Spinal cord (tissue), 10 donors: Measurements from ENCODE around the gene SLC46A1. TPM values are rescaled to one million over a fixed set of nuclear protein-coding genes. Genes with fewer than 3 reads are reported as not detected.

Source experiments
- DNase-seq, 6 donors: peaks; one replicate each; pipeline versions ENCODE4 v3.0.0 to v3.0.0-alpha.2; 2013 to 2015; ENCODE audit warnings: low spot score in 6 of 6, low read depth in 4 of 6
- H3K27ac ChIP-seq: one replicate; pipeline ENCODE4 v1.5.1; 2013; ENCODE audit warnings: low read depth, low read length, control low read depth
- H3K27me3 ChIP-seq: one replicate; pipeline ENCODE4 v1.6.1; 2013; ENCODE audit warnings: low read length; ENCODE audit not compliant: control insufficient read depth, insufficient read depth
- H3K36me3 ChIP-seq: one replicate; pipeline ENCODE4 v1.6.1; 2013; ENCODE audit warnings: low read length; ENCODE audit not compliant: control insufficient read depth, insufficient read depth
- H3K4me1 ChIP-seq: one replicate; pipeline ENCODE4 v1.6.1; 2013; ENCODE audit warnings: low read length; ENCODE audit not compliant: control insufficient read depth, insufficient read depth
- H3K4me3 ChIP-seq: one replicate; pipeline ENCODE4 v1.5.1; 2013; ENCODE audit warnings: low read depth, low read length, control low read depth
- H3K9me3 ChIP-seq: one replicate; pipeline ENCODE4 v1.6.1; 2013; ENCODE audit warnings: low read length; ENCODE audit not compliant: control insufficient read depth, insufficient read depth
- WGBS: methylation state at CpG from one replicate; pipeline ENCODE4 v1.1.5; 2013; ENCODE audit warnings: missing lambda C conversion rate; ENCODE audit not compliant: insufficient coverage; 5-methylcytosine and 5-hydroxymethylcytosine counted together
- polyA plus RNA-seq, 2 donors: library from polyadenylated mRNA; unstranded; fragments of 120-200 nt; gene quantifications; one replicate each; pipeline ENCODE4 v1.2.1, GENCODE V29; 2013; ENCODE audit not compliant: insufficient read length in 2 of 2
- total RNA-seq, 2 donors: library from RNA; depleted of rRNA in 1 of 2; stranded (reverse); fragments of 120-200 nt in 1 of 2; fragments of >200 nt in 1 of 2; gene quantifications; one replicate each; pipeline versions ENCODE4 v1.2.3 to v1.2.4, GENCODE V29; 2013 to 2014
- donor health status: healthy.

The SLC46A1 gene
- total and polyA plus RNA-seq, 4 donors = 10.2 to 32.5 (median 22.0) TPM

DNA sequence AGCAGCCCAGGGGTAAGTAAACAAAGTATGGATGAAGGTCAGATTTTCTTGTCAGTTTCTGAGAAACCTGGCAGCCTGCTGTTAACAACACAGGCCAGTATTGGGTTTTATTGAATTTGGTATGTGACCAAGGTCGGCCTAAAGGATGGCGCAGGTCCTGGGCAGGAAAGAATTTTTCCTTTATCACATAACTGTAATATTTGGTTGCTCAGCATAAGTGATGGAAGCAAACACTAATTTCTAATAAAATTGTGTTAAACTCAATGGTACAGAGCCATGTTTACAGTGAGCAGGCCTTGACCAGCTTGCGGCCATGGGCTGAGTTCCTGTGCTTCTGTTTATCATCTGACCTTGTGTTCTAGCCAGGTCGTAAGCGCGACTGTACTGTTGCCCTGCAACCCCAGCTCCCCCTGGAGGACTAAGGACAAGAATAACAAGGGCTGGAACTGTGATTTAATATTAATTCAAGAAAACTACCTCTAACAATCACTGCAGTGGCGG lies 59.2 kb downstream of the SLC46A1 start:
- Histone ChIP-seq H3K27me3 (no peaks in the 10 kb centered on the region), H3K9me3 (no peaks in the 10 kb centered on the region), H3K4me3 (no peak overlapping the region), H3K4me1 (peaks cover 5% of the 10 kb centered on the region), H3K36me3 (peaks cover 87% of the 10 kb centered on the region), H3K27ac (no peak overlapping the region)
- no peak for DNase-seq
- WGBS = 80% methylated on average over 1 of the region's 7 CpGs

DNA sequence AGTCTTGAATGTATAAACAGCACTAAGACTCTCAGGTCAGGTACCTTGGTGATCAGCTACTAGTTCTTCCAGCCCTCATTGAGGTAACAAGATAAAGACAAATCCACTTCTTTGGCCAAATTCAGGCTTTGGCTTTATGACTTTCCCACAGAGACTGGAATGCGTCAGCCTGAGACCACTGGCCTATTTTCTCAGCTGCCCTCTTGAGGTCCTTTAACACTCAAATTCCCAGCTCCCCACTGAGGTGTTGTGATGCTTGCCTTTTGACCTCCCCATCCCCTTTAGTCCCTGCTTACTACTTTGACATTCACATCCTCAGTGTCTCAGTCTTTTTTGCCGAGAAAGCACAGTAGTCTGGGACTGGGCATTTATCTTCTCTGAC lies 59.8 kb downstream of the SLC46A1 start:
- H3K27ac ChIP-seq = peak overlapping the region; percentile 4
- DNase-seq = no peak
- WGBS = 20% methylated on average over 1 of the region's 2 CpGs
- no peak overlapping the region for H3K4me3 ChIP-seq
- no peaks in the 10 kb centered on the region for H3K9me3 ChIP-seq
- H3K36me3 ChIP-seq = peaks cover 87% of the 10 kb centered on the region
- peaks cover 5% of the 10 kb centered on the region for H3K4me1 ChIP-seq
- no peaks in the 10 kb centered on the region for H3K27me3 ChIP-seq

DNA sequence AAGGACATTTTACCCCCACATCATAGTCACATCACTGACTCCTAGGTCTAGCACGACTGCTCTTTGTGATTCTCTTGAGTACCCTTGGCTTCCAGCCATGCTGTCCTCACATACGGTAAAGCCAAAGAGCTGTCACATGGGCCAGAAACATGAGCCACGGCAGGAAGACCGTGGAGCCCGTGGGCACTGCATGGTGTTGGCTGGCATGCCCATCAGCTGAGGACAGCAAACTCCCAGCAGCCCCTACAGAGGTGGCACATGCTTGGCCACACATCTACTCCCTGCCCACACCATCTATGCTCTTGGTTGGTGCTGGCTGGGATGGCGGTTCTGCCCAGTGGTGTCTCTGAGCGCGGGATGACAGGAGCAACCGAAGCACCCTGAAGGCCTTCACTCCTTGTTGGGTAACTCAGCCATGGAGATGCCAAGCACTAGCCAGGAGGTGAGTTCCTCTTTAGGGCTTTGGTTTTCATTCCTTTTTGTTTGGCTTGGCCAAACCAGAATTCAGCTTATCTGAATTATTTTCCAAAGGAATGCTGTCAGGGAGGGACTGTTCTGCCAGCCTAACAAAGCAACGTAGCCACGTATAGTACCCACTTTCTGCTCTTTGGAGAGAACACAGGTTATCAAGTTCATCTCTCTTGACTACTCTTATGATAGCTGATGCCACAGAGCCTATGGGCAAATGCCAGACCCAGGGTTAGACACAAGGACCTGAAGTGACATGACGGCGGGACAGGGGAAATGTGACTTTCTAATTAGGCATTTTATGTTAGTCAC lies 60.4 kb downstream of the SLC46A1 start:
- Histone ChIP-seq H3K36me3 (peaks cover 87% of the 10 kb centered on the region), H3K9me3 (no peaks in the 10 kb centered on the region), H3K27me3 (no peaks in the 10 kb centered on the region), H3K4me3 (no peak overlapping the region), H3K27ac (peak overlapping the region; percentile 4), H3K4me1 (peaks cover 5% of the 10 kb centered on the region)
- peak in 1 of 6 donors; percentile 37 for DNase-seq
- 70% methylated on average over 12 of the region's 13 CpGs for WGBS

Other genes starting within 250 kb of the SLC46A1 start
- 10 to 100 TPM; 45.6 to 53.8 TPM for gene TMEM97, start 87.0 kb downstream of the SLC46A1 start, total RNA-seq
- gene TMEM97, start 87.0 kb downstream of the SLC46A1 start, polyA plus RNA-seq = 10 to 100 TPM; 56.4 to 56.9 TPM
- 10 to 100 TPM; 44.6 to 67.9 TPM for gene IFT20, start 70.7 kb downstream of the SLC46A1 start, total RNA-seq
- gene IFT20, start 70.7 kb downstream of the SLC46A1 start, polyA plus RNA-seq = 10 to 100 TPM; 64.1 to 84.1 TPM
- 10 to 100 TPM; 25.1 to 48.5 TPM for gene TNFAIP1, start 70.5 kb downstream of the SLC46A1 start, total RNA-seq
- gene TNFAIP1, start 70.5 kb downstream of the SLC46A1 start, polyA plus RNA-seq = 10 to 100 TPM; 54.7 to 56.0 TPM
- 10 to 100 TPM; 40.3 to 84.4 TPM for gene POLDIP2, start 48.7 kb downstream of the SLC46A1 start, total RNA-seq
- 10 to 100 TPM; 87.2 to 89.1 TPM for gene POLDIP2, start 48.7 kb downstream of the SLC46A1 start, polyA plus RNA-seq
- not detected for gene SEBOX, start 41.0 kb downstream of the SLC46A1 start, total RNA-seq
- gene SEBOX, start 41.0 kb downstream of the SLC46A1 start, polyA plus RNA-seq = under 1 TPM in 1 of 2 donors, not detected in 1; 0.32 TPM
- 1 to 10 TPM in 1 of 2 donors, under 1 TPM in 1; 0.40 to 3.0 TPM for gene VTN, start 35.9 kb downstream of the SLC46A1 start, total RNA-seq
- 1 to 10 TPM; 2.1 to 2.9 TPM for gene VTN, start 35.9 kb downstream of the SLC46A1 start, polyA plus RNA-seq
- 10 to 100 TPM; 13.1 to 17.0 TPM for gene SARM1, start 34.5 kb downstream of the SLC46A1 start, total RNA-seq
- gene SARM1, start 34.5 kb downstream of the SLC46A1 start, polyA plus RNA-seq = 10 to 100 TPM; 51.5 to 52.0 TPM
- under 1 TPM in 1 of 2 donors, not detected in 1; 0.06 TPM for gene SLC13A2, start 67.4 kb upstream of the SLC46A1 start, total RNA-seq
- gene SLC13A2, start 67.4 kb upstream of the SLC46A1 start, polyA plus RNA-seq = under 1 TPM; 0.10 to 0.27 TPM
- not detected for gene FOXN1, start 100.1 kb upstream of the SLC46A1 start, total RNA-seq
- gene FOXN1, start 100.1 kb upstream of the SLC46A1 start, polyA plus RNA-seq = not detected
- 10 to 100 TPM; 33.1 to 58.9 TPM for gene UNC119, start 146.4 kb upstream of the SLC46A1 start, total RNA-seq
- 10 to 100 TPM; 79.0 to 85.8 TPM for gene UNC119, start 146.4 kb upstream of the SLC46A1 start, polyA plus RNA-seq
- 10 to 100 TPM; 34.3 to 40.4 TPM for gene PIGS, start 165.3 kb upstream of the SLC46A1 start, total RNA-seq
- 10 to 100 TPM; 53.6 to 57.5 TPM for gene PIGS, start 165.3 kb upstream of the SLC46A1 start, polyA plus RNA-seq
- 100 to 1,000 TPM; 217 to 674 TPM for gene ALDOC, start 170.7 kb upstream of the SLC46A1 start, total RNA-seq
- gene ALDOC, start 170.7 kb upstream of the SLC46A1 start, polyA plus RNA-seq = 100 to 1,000 TPM; 578 to 619 TPM
- gene SPAG5, start 192.8 kb upstream of the SLC46A1 start, total RNA-seq = 10 to 100 TPM; 14.1 to 24.8 TPM
- gene SPAG5, start 192.8 kb upstream of the SLC46A1 start, polyA plus RNA-seq = 10 to 100 TPM; 26.7 to 32.0 TPM
- 10 to 100 TPM; 12.4 to 13.7 TPM for gene RSKR, start 208.0 kb upstream of the SLC46A1 start, total RNA-seq
- 10 to 100 TPM; 21.6 to 51.0 TPM for gene RSKR, start 208.0 kb upstream of the SLC46A1 start, polyA plus RNA-seq
- gene BLTP2, start 238.9 kb upstream of the SLC46A1 start, total RNA-seq = 100 to 1,000 TPM in 1 of 2 donors, 10 to 100 TPM in 1; 87.8 to 108 TPM
- gene BLTP2, start 238.9 kb upstream of the SLC46A1 start, polyA plus RNA-seq = 10 to 100 TPM; 69.1 to 85.7 TPM